ENCODE results near the gene DAPP1. TPM values are rescaled to one million over a fixed set of nuclear protein-coding genes. Genes with fewer than 3 reads are reported as not detected.
A peak's percentile ranks its signal among the peaks of the same experiment; 100 is the strongest.

DAPP1 gene
- total and polyA plus RNA-seq, 2 donors (not counting 1 experiment from before 2014, with no cell fraction given), result not detected

- Histone ChIP-seq H3K36me3 (ENCODE audit: control insufficient read depth, insufficient read depth, low read length) (no peaks in the 10 kb centered on the region), H4K20me1 (ENCODE audit: control insufficient read depth, extremely low read depth, insufficient read depth, low read length) (no peaks in the 10 kb centered on the region), H3K79me2 (ENCODE audit: control insufficient read depth, insufficient read depth, low read length) (no peaks in the 10 kb centered on the region), H3K4me2 (ENCODE audit: extremely low read depth, insufficient read depth, low read length) (no peak overlapping the region), H3K4me3 (replicated peaks in 1 of 4; ENCODE audit: control extremely low read depth in 1 of 4, insufficient read depth in 1 of 4, low read depth in 3 of 4, low read length in 4 of 4) (no peak overlapping the region), H3K9ac (ENCODE audit: insufficient read depth, low read length) (no peak overlapping the region), H3K4me1 (ENCODE audit: control insufficient read depth, extremely low read depth, insufficient read depth, low read length) (no peaks in the 10 kb centered on the region), H3K27ac (ENCODE audit: insufficient read depth, low read length) (no peak overlapping the region), H2AFZ (ENCODE audit: low read length) (no peak overlapping the region), H3K27me3 (ENCODE audit: control insufficient read depth, insufficient read depth, low read length) (peaks cover 2% of the 10 kb centered on the region), H3K9me3 (ENCODE audit: control insufficient read depth, insufficient read depth, low read depth, low read length) (no peaks in the 10 kb centered on the region)
- TF ChIP-seq EZH2 (IDR thresholded peaks at IDR 0.05; ENCODE audit: low read length, missing control alignments), result no peak
- no peak for TF ChIP-seq CTCF (conservative IDR thresholded peaks at IDR 0.05 in 1 of 2, IDR thresholded peaks at IDR 0.05 in 1 of 2; ENCODE audit: low read depth in 1 of 2, low read length in 2 of 2)
- no peak for DNase-seq (ENCODE audit: low read depth in 2 of 2)
Measured at GRCh38 chr4:99861120-99861905, 44.7 kb downstream of the DAPP1 start.

DNA sequence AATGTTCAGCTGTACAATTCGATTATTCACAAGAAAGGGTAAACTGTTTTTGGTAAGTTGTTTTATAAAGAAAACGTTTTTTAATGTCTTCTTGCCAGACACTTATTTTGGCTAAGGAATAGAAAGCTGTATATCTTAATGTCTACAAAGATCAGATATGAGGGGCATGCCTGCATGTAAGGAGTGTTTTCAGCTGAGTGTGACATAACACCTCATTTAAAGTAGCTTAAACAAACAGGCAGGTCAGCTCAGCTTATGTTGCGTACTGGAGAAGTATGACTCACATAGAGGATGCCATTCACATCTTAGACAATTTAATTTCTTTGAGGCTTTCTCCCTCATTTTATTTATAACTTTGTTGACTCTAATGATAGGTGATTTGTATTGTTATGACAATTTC, 47.2 kb downstream of the DAPP1 start:
- H2AFZ ChIP-seq (ENCODE audit: low read length), result no peak overlapping the region
- H3K36me3 ChIP-seq (ENCODE audit: control insufficient read depth, insufficient read depth, low read length), result no peaks in the 10 kb centered on the region
- H3K4me2 ChIP-seq (ENCODE audit: extremely low read depth, insufficient read depth, low read length), result no peak overlapping the region
- H3K79me2 ChIP-seq (ENCODE audit: control insufficient read depth, insufficient read depth, low read length), result no peaks in the 10 kb centered on the region
- H3K9me3 ChIP-seq (ENCODE audit: control insufficient read depth, insufficient read depth, low read depth, low read length), result no peaks in the 10 kb centered on the region
- H4K20me1 ChIP-seq (ENCODE audit: control insufficient read depth, extremely low read depth, insufficient read depth, low read length), result no peaks in the 10 kb centered on the region
- no peak overlapping the region for H3K27ac ChIP-seq (ENCODE audit: insufficient read depth, low read length)
- no peak for TF ChIP-seq EZH2 (IDR thresholded peaks at IDR 0.05; ENCODE audit: low read length, missing control alignments)
- no peak for TF ChIP-seq CTCF (conservative IDR thresholded peaks at IDR 0.05 in 1 of 2, IDR thresholded peaks at IDR 0.05 in 1 of 2; ENCODE audit: low read depth in 1 of 2, low read length in 2 of 2)
- H3K4me1 ChIP-seq (ENCODE audit: control insufficient read depth, extremely low read depth, insufficient read depth, low read length), result no peaks in the 10 kb centered on the region
- DNase-seq (ENCODE audit: low read depth in 2 of 2), result peak; percentile 35 to 74
- no peak overlapping the region for H3K9ac ChIP-seq (ENCODE audit: insufficient read depth, low read length)
- no peak overlapping the region for H3K4me3 ChIP-seq (replicated peaks in 1 of 4; ENCODE audit: control extremely low read depth in 1 of 4, insufficient read depth in 1 of 4, low read depth in 3 of 4, low read length in 4 of 4)
- H3K27me3 ChIP-seq (ENCODE audit: control insufficient read depth, insufficient read depth, low read length), result peaks cover 2% of the 10 kb centered on the region

DNA sequence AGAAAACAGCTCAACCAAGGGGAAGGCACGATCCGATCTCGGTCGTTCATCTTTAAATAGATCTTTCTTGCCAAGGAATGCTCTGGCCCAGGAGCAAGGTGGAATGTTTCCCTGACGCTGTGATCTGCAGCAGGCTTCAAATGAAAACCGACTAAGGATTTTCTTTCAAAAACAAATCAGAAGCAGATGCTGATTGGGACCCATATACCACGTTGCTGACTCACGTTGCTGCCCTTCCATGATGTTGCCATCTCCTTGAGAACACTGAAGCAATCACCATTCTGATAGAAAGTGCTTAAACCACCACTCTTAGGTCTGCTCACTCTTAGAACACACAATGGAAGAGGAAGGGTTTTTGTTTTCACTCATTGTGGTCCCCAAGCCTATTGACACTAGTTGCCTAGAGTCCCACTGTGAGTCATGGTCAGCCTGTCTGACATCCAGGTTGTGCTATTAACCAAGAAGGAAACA, 51.5 kb downstream of the DAPP1 start:
- DNase-seq (ENCODE audit: low read depth in 2 of 2), result peak; percentile 43 to 60
- H3K9me3 ChIP-seq (ENCODE audit: control insufficient read depth, insufficient read depth, low read depth, low read length), result no peaks in the 10 kb centered on the region
- no peak overlapping the region for H3K9ac ChIP-seq (ENCODE audit: insufficient read depth, low read length)
- no peak overlapping the region for H3K4me3 ChIP-seq (replicated peaks in 1 of 4; ENCODE audit: control extremely low read depth in 1 of 4, insufficient read depth in 1 of 4, low read depth in 3 of 4, low read length in 4 of 4)
- no peaks in the 10 kb centered on the region for H3K79me2 ChIP-seq (ENCODE audit: control insufficient read depth, insufficient read depth, low read length)
- H3K36me3 ChIP-seq (ENCODE audit: control insufficient read depth, insufficient read depth, low read length), result no peaks in the 10 kb centered on the region
- H3K27me3 ChIP-seq (ENCODE audit: control insufficient read depth, insufficient read depth, low read length), result no peaks in the 10 kb centered on the region
- TF ChIP-seq EZH2 (IDR thresholded peaks at IDR 0.05; ENCODE audit: low read length, missing control alignments) (no peak), CTCF (conservative IDR thresholded peaks at IDR 0.05 in 1 of 2, IDR thresholded peaks at IDR 0.05 in 1 of 2; ENCODE audit: low read depth in 1 of 2, low read length in 2 of 2) (no peak)
- no peak overlapping the region for H2AFZ ChIP-seq (ENCODE audit: low read length)
- H3K27ac ChIP-seq (ENCODE audit: insufficient read depth, low read length), result no peak overlapping the region
- H3K4me1 ChIP-seq (ENCODE audit: control insufficient read depth, extremely low read depth, insufficient read depth, low read length), result no peaks in the 10 kb centered on the region
- no peaks in the 10 kb centered on the region for H4K20me1 ChIP-seq (ENCODE audit: control insufficient read depth, extremely low read depth, insufficient read depth, low read length)
- peak overlapping the region; percentile 18 for H3K4me2 ChIP-seq (ENCODE audit: extremely low read depth, insufficient read depth, low read length)

Measured in fibroblast of lung (primary cell).